CD4-positive, CD25-positive, alpha-beta regulatory T cell (primary cell): ENCODE data around the gene PLXDC2. TPM values are rescaled to one million over a fixed set of nuclear protein-coding genes. Genes with fewer than 3 reads are reported as not detected.

Source experiments
- ATAC-seq, 2 donors: fragments of 150-1000 bp; cut with Tn5 transposase; one replicate each; pipeline ENCODE4 v1.10.0; 2021; ENCODE audit warnings: low read depth in 2 of 2, moderate number of reproducible peaks in 2 of 2, moderate library complexity in 1 of 2
- DNase-seq, 3 donors: peaks; one replicate each; pipeline versions ENCODE4 v3.0.0 to v3.0.0-alpha.2; 2012 to 2022; ENCODE audit warnings: mixed read lengths in 1 of 3
- H3K27ac ChIP-seq: one replicate; pipeline ENCODE4 v1.7.0; 2013; ENCODE audit warnings: mild to moderate bottlenecking, low read length; ENCODE audit not compliant: insufficient read depth, poor library complexity, severe bottlenecking
- H3K27me3 ChIP-seq: one replicate; pipeline ENCODE4 v1.7.0; 2013; ENCODE audit warnings: low read length; ENCODE audit not compliant: control insufficient read depth, insufficient read depth
- H3K36me3 ChIP-seq: one replicate; pipeline ENCODE4 v1.7.0; 2013; ENCODE audit warnings: mild to moderate bottlenecking, low read length, moderate library complexity; ENCODE audit not compliant: control insufficient read depth, insufficient read depth
- H3K4me1 ChIP-seq: 2 replicates; pipeline ENCODE4 v1.7.0; 2013; ENCODE audit warnings: mild to moderate bottlenecking, low read length; ENCODE audit not compliant: insufficient read depth, control insufficient read depth, poor library complexity, severe bottlenecking
- H3K4me3 ChIP-seq: one replicate; pipeline ENCODE4 v1.7.0; 2013; ENCODE audit warnings: low read depth, mild to moderate bottlenecking, low read length, moderate library complexity
- H3K9me3 ChIP-seq, 2 experiments: 1 replicate in 1 of 2; 2 replicates in 1 of 2; pipeline ENCODE4 v1.7.0; 2013; ENCODE audit warnings: low read length in 2 of 2, mild to moderate bottlenecking in 1 of 2, moderate library complexity in 1 of 2; ENCODE audit not compliant: control insufficient read depth in 2 of 2
- H3K27ac Mint-ChIP-seq, 3 donors: one replicate each; pipeline ENCODE4 v1.8.0; 2020 to 2022; ENCODE audit warnings: mild to moderate bottlenecking in 3 of 3, mixed read lengths in 3 of 3, moderate library complexity in 2 of 3
- H3K27me3 Mint-ChIP-seq: one replicate; pipeline ENCODE4 v1.8.0; 2022; ENCODE audit warnings: mild to moderate bottlenecking, mixed read lengths
- H3K36me3 Mint-ChIP-seq: one replicate; pipeline ENCODE4 v1.8.0; 2020; ENCODE audit warnings: mixed read lengths
- H3K4me1 Mint-ChIP-seq, 4 donors: one replicate each; pipeline ENCODE4 v1.8.0; 2020 to 2022; ENCODE audit warnings: mixed read lengths in 4 of 4, mild to moderate bottlenecking in 1 of 4
- H3K4me3 Mint-ChIP-seq, 4 donors: one replicate each; pipeline ENCODE4 v1.8.0; 2020 to 2022; ENCODE audit warnings: mild to moderate bottlenecking in 4 of 4, mixed read lengths in 4 of 4, moderate library complexity in 3 of 4
- H3K9me3 Mint-ChIP-seq, 7 donors: one replicate each; pipeline ENCODE4 v1.8.0; 2020 to 2022; ENCODE audit warnings: mixed read lengths in 7 of 7, mild to moderate bottlenecking in 3 of 7, moderate library complexity in 2 of 7
- polyA plus RNA-seq, 4 donors: library from polyadenylated mRNA; unstranded; fragments of 300-500 nt; fragmentation: Illumina TruSeq; gene quantifications; one replicate each; pipeline ENCODE4 v1.2.3, GENCODE V29; 2021
- total RNA-seq: library from RNA; stranded (reverse); gene quantifications from one replicate; pipeline ENCODE4 v1.2.3, GENCODE V29; 2022

The PLXDC2 gene
- total and polyA plus RNA-seq, 5 donors from 2014 or later: 0.03 to 1.8 (median 0.10) TPM; not detected in 2

- Mint-ChIP-seq H3K4me1 (no peaks in the 10 kb centered on the region), H3K4me3 (no peak overlapping the region)
- H3K4me3 ChIP-seq: no peak overlapping the region
These were observed 16.1 kb upstream of the PLXDC2 start for GRCh38 chr10:19800161-19800560.

GRCh38 chr10:19801369-19801768, 14.9 kb upstream of the PLXDC2 start:
- Histone ChIP-seq H3K36me3 (no peaks in the 10 kb centered on the region), H3K4me3 (no peak overlapping the region), H3K4me1 (no peaks in the 10 kb centered on the region), H3K9me3 (no peaks in the 10 kb centered on the region), H3K27me3 (no peaks in the 10 kb centered on the region), H3K27ac (no peak overlapping the region)
- no peak overlapping the region for H3K4me3 Mint-ChIP-seq
- peaks cover 0 to 14% (median 7%) of the 10 kb centered on the region in 7 donors for H3K9me3 Mint-ChIP-seq
- H3K4me1 Mint-ChIP-seq: no peaks in the 10 kb centered on the region
- no peaks in the 10 kb centered on the region for H3K27me3 Mint-ChIP-seq
- no peak overlapping the region for H3K27ac Mint-ChIP-seq
- H3K36me3 Mint-ChIP-seq: no peaks in the 10 kb centered on the region
- ATAC-seq: no peak
- DNase-seq: no peak

More at GRCh38 chr10:19800161-19800560, 16.1 kb upstream of the PLXDC2 start:
- Histone ChIP-seq H3K4me1 (no peaks in the 10 kb centered on the region), H3K27ac (no peak overlapping the region), H3K9me3 (no peaks in the 10 kb centered on the region), H3K27me3 (no peaks in the 10 kb centered on the region), H3K36me3 (no peaks in the 10 kb centered on the region)
- Mint-ChIP-seq H3K27me3 (no peaks in the 10 kb centered on the region), H3K9me3 (peaks cover 0 to 10% (median 7%) of the 10 kb centered on the region in 7 donors), H3K27ac (no peak overlapping the region), H3K36me3 (no peaks in the 10 kb centered on the region)
- no peak for DNase-seq
- no peak for ATAC-seq

GRCh38 chr10:19803676-19804075, 12.6 kb upstream of the PLXDC2 start:
- no peak for DNase-seq
- no peaks in the 10 kb centered on the region for H3K9me3 ChIP-seq

GRCh38 chr10:19809481-19809880, 6.8 kb upstream of the PLXDC2 start:
- no peak overlapping the region for H3K4me3 ChIP-seq
- no peaks in the 10 kb centered on the region for H3K36me3 ChIP-seq
- peaks cover 15% of the 10 kb centered on the region for H3K27me3 Mint-ChIP-seq
- H3K4me1 ChIP-seq: no peaks in the 10 kb centered on the region
- no peak overlapping the region for H3K27ac Mint-ChIP-seq
- ATAC-seq (no peak), DNase-seq (no peak)
- no peak overlapping the region for H3K4me3 Mint-ChIP-seq
- H3K36me3 Mint-ChIP-seq: no peaks in the 10 kb centered on the region
- H3K9me3 ChIP-seq: no peaks in the 10 kb centered on the region
- H3K9me3 Mint-ChIP-seq: peaks cover 2 to 12% (median 5%) of the 10 kb centered on the region in 7 donors
- H3K4me1 Mint-ChIP-seq: no peaks in the 10 kb centered on the region
- peaks cover 3% of the 10 kb centered on the region for H3K27me3 ChIP-seq
- no peak overlapping the region for H3K27ac ChIP-seq

More at GRCh38 chr10:19803676-19804075, 12.6 kb upstream of the PLXDC2 start:
- H3K27me3 Mint-ChIP-seq: no peaks in the 10 kb centered on the region
- no peak overlapping the region for H3K4me3 Mint-ChIP-seq
- no peaks in the 10 kb centered on the region for H3K27me3 ChIP-seq
- H3K4me3 ChIP-seq: no peak overlapping the region
- no peak overlapping the region for H3K27ac Mint-ChIP-seq
- peaks cover 1 to 13% (median 7%) of the 10 kb centered on the region in 7 donors for H3K9me3 Mint-ChIP-seq
- ATAC-seq: no peak
- H3K4me1 Mint-ChIP-seq: no peaks in the 10 kb centered on the region
- H3K4me1 ChIP-seq: no peaks in the 10 kb centered on the region
- no peak overlapping the region for H3K27ac ChIP-seq
- no peaks in the 10 kb centered on the region for H3K36me3 Mint-ChIP-seq
- H3K36me3 ChIP-seq: no peaks in the 10 kb centered on the region

- H3K36me3 ChIP-seq: no peaks in the 10 kb centered on the region
- no peaks in the 10 kb centered on the region for H3K4me1 ChIP-seq
- DNase-seq: no peak
- H3K9me3 ChIP-seq: no peaks in the 10 kb centered on the region
- Mint-ChIP-seq H3K4me3 (no peak overlapping the region), H3K27me3 (peaks cover 15% of the 10 kb centered on the region), H3K9me3 (peaks cover 2 to 9% (median 5%) of the 10 kb centered on the region in 7 donors), H3K4me1 (no peaks in the 10 kb centered on the region), H3K36me3 (no peaks in the 10 kb centered on the region), H3K27ac (peak overlapping the region in 1 of 3 donors; percentile 35)
- H3K27me3 ChIP-seq: peaks cover 6% of the 10 kb centered on the region
- no peak for ATAC-seq
- no peak overlapping the region for H3K4me3 ChIP-seq
- no peak overlapping the region for H3K27ac ChIP-seq
These were observed 4.7 kb upstream of the PLXDC2 start for GRCh38 chr10:19811540-19811939.

- H3K4me3 Mint-ChIP-seq: no peak overlapping the region
- peaks cover 2 to 9% (median 5%) of the 10 kb centered on the region in 7 donors for H3K9me3 Mint-ChIP-seq
- no peaks in the 10 kb centered on the region for H3K9me3 ChIP-seq
- peaks cover 12% of the 10 kb centered on the region for H3K27me3 ChIP-seq
- DNase-seq: no peak
- H3K4me3 ChIP-seq: no peak overlapping the region
- no peak for ATAC-seq
- no peaks in the 10 kb centered on the region for H3K4me1 ChIP-seq
- peaks cover 16% of the 10 kb centered on the region for H3K27me3 Mint-ChIP-seq
- peaks cover 0 to 8% (median 0%) of the 10 kb centered on the region in 4 donors for H3K4me1 Mint-ChIP-seq
- H3K27ac ChIP-seq: no peak overlapping the region
- H3K27ac Mint-ChIP-seq: no peak overlapping the region
- H3K36me3 ChIP-seq: no peaks in the 10 kb centered on the region
- H3K36me3 Mint-ChIP-seq: no peaks in the 10 kb centered on the region
These were observed 3.3 kb upstream of the PLXDC2 start for GRCh38 chr10:19812976-19813375.

GRCh38 chr10:19815036-19815730, 1.0 kb upstream of the PLXDC2 start:
- no peaks in the 10 kb centered on the region for H3K9me3 ChIP-seq
- DNase-seq (no peak), ATAC-seq (no peak)
- no peak overlapping the region for H3K4me3 ChIP-seq
- no peak overlapping the region for H3K27ac ChIP-seq
- Mint-ChIP-seq H3K27me3 (peaks cover 21% of the 10 kb centered on the region), H3K36me3 (no peaks in the 10 kb centered on the region), H3K9me3 (peaks cover 0 to 5% (median 3%) of the 10 kb centered on the region in 7 donors), H3K4me3 (no peak overlapping the region), H3K27ac (no peak overlapping the region), H3K4me1 (peaks cover 0 to 8% (median 0%) of the 10 kb centered on the region in 4 donors)
- no peaks in the 10 kb centered on the region for H3K4me1 ChIP-seq
- peaks cover 15% of the 10 kb centered on the region for H3K27me3 ChIP-seq
- no peaks in the 10 kb centered on the region for H3K36me3 ChIP-seq
